IPS DF 4.7 (cell line): Measurements from ENCODE around the gene HLA-E.
A peak's percentile ranks its signal among the peaks of the same experiment; 100 is the strongest.
"Not testable (repeated sequence)": the region's sequence is repeated elsewhere in the genome, so short reads cannot be mapped to it uniquely, and the experiment has no call there.

Experiments
- DNase-seq: peaks from one replicate; pipeline ENCODE4 v3.0.0-alpha.2; 2013; ENCODE audit warnings: low spot score; ENCODE audit errors: extremely low read depth

HLA-E gene

DNA sequence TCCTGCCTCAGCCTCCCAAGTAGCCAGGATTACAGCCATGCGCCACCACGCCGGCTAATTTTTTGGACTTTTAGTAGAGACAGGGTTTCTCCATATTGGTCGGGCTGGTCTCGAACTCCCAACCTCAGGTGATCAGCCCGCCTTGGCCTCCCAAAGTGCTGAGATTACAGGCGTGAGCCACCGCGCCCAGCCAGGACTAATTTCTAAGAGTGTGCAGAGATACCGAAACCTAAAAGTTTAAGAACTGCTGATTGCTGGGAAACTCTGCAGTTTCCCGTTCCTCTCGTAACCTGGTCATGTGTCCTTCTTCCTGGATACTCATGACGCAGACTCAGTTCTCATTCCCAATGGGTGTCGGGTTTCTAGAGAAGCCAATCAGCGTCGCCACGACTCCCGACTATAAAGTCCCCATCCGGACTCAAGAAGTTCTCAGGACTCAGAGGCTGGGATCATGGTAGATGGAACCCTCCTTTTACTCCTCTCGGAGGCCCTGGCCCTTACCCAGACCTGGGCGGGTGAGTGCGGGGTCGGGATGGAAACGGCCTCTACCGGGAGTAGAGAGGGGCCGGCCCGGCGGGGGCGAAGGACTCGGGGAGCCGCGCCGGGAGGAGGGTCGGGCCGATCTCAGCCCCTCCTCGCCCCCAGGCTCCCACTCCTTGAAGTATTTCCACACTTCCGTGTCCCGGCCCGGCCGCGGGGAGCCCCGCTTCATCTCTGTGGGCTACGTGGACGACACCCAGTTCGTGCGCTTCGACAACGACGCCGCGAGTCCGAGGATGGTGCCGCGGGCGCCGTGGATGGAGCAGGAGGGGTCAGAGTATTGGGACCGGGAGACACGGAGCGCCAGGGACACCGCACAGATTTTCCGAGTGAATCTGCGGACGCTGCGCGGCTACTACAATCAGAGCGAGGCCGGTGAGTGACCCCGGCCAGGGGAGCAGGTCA is at the start of gene HLA-E:
TSS of gene HLA-E (plus strand) at position 429 of the 945 bp plus-strand sequence. CDS start at position 452, 23 bp downstream.
- peak; percentile 99 for DNase-seq

DNA sequence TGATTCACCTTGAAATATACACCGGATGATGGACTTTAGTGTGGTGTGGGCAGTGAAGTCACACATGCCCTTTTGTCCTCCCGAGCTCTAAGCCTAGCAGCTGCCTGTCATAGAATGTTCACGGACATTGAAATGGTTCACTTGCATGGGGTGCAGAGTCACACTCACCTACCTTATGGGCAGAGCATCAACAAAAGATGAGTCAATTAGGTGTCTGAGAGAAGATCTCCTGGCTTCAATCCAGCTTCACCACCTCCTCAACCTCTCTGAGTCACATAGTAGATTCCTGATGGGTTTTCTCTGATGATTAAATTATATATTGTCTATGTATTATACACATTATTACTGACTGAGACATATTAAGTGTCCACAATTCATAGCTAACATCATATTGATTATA is 48.1 kb upstream of the HLA-E start:
- DNase-seq: no peak

DNA sequence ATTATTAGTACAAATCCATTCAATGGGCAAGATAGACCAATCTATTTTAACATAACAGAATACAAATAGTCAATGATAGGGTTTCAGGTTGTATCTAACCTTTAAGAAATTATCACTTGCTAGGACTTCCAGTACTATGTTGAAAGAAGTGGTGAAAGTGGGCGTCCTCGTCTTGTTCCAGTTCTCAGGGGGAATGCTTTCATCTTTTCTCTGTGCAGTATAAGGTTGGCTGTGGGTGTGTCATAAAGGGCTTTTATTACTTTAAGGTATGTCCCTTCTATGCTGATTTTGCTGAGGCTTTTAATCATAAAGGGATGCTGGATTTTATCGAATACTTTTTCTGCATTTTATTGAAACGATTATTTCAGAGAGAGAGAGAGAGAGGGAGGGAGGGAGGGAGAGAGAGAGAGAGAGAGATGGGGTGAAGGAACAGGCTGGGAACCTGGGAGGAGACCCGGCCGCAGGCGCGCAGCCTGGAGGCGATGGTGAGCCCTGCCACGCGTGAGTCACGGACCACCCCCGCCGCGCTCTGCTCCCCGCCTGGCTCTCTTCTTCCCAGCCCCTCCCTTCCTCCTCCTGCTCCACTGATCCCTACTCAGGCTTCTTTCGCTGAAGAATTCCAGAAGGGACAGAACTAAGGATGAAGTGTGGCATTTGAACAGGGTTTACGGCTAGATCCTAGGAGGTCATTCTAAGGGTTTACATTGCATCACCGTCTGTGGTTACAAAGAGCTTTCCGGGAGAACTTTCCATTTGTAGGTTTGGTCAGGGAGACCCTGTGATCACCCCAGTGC is 45.5 kb upstream of the HLA-E start:
- no peak for DNase-seq

DNA sequence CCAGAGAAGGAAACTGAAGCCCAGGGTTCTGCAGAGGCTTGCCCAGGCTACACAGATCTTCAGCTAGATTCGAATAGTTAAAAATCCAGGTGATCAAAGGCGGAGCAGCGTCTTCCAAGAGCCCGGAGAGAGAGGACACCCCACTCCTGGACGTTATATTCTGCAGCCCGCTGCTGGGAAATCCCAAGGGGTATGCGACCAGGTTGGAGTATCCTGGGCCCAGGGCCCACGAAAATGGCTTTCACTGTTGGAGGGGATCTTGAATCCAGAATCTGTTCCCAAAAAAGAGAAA is 44.9 kb upstream of the HLA-E start:
- no peak for DNase-seq

DNA sequence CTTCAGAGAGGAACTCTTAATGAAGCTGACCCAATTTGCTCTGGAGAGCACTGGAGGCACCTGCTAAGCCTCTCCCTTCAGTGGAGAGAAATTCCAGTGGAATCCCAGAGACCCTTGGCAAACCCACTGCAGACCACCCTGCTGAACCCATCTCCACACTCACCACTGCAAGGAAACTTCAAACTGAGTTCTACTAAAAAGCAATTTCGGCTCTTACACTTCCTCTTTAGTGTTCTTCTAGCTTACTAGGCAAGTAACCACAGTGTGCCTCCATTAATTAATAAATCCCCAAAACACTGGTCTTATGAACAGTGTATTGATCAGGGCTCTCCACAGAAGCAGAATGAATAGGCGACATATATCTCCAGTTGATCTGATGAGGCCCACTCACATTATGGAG is 43.0 kb upstream of the HLA-E start:
- no peak for DNase-seq

DNA sequence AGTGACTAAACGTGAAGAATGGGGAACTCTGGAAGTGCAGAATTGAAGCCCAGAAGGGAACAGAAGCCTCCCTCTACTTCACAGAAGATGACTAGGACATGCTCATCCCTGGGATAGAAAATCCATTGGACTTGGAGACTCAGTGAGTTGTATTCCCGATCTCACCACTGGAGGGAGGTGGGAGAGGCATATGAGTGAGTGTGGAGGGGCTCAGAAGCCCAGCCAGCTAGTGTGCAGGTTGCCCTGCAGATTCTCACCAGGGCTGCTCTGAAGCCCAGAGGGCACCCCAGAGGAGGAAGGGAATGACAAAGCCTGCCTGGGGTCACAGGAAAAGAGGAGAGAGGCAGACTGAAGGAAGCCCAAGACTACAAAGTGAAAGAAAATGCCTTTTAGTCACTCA is 42.1 kb upstream of the HLA-E start:
- DNase-seq: peak; percentile 41

DNA sequence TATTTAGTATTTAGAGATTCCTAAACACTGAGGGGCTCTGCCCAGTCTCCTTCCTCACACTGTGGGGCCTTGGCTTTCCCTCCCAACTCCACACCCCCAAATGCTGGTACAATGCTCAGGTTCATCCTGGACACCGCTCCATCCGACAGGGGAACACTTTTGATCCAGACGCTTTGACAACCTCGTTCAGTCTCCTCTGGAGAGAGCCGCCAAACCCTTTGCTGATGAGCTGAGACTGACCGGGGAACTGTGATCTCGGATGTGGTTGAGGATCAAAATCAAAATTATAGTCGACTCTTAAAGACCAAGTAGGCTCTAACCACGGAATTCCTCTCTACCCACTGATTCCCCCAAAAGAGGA is 38.8 kb upstream of the HLA-E start:
- DNase-seq: no peak

DNA sequence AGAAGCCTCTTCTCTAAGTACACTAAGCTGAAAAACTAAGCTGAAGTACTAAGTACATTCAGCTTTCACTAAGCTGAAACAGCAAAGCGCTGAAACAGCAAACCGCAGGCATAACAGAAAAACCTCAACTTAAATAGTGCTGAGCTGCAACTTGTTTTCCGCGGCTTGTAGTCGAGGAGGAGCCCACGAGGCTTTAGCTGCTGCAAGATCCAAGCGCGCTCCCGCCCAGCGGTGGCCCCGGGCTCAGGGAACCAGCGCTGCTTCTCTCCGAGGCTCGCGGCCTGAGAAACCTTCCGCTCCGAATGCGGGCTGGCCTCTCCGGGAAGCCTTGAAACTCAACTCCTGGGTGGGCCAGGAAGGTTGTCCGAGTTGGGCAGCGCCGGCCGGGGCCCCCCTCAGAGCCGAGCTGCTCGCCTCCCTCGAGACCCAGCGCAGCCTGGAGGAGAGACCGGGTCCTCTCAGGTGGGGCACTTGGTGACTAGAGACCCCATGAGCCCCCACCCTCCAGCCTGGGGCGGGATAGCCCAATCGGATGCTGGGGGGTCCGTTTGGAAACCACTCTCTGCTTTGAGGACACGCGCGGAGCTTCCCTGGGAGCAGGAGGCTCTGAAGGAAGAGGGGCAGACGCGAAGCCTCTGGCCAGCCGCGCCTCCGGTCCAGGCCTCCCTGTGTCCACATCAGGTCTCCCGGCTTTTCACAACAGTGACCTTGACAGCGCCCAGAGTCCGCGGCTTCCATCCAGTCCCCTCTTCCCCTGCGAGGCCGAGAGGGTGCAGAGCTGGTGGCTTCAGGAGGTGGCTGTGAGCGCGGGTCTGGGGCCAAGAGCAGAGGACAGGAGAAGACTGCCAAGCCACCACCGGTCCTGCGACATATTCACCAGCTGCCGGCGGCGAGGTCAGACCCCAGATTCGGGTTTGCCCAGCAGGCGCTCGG is 38.1 kb upstream of the HLA-E start:
- no peak for DNase-seq

DNA sequence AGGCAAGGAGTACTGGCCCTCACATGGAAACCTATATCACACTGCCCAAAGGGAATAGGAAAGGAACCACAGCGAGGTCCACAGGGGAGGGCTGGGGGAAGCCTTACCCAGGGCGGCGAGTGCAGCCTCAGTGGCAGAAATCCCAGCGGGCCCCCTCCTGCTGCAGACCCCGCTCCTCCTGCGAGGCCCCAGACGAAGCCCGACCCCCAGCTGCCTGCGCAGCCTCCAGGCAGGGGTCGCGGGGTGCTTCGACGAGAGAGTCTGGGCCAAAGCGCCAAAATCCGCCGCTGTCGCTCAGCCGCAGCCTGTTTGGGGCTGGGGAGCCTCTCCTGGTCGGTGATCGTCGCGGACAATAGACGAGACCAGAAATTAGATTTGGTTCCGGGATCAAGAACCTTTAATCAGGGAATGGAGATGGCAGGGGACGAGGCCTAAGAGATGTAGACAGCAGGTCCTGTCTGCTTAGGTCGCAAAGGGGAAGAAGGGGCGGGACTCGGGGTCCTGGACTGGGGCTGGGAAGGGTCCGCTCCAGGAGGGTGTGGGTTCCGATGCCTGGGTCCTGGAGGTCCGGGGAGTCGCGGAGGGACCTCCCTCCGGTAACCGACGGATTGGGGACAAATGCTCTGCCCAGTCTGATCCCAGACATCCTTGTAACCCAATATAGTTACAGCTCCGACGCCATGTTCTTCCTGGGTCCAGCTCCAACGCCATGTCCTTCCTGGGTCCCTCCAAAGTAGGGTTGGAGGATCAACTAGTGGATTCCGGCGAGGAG is 36.4 kb upstream of the HLA-E start:
- DNase-seq: no peak

DNA sequence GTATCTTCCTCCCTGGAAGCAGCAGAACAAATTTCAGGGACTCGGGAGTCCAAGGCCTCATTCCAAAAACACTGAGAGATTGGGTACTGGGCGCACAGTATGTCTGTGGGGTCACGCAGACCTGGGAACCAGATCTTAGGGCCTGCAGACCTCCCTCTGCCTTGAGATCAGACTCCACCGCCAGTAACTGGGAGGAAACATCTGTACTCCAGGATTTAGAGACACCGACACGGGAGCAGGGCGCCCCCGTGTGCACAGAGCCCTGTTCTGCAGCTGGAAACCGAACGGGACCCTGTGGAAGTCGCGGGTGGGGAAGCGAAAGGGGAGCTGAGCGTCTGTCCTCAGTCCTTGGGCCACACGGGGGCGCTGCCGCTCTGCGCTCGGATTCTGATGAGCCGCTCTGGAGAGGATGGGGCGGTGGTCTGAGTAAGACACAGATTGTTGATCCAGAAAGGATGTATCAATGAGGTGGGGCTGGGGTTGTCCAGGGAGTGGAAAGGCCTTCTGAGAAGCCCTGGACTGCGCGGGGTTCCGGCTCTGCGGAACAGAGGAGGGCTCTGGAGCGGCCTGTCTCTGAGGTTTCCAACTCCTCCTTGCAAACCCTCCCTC is 35.7 kb upstream of the HLA-E start:
- peak; percentile 80 for DNase-seq

DNA sequence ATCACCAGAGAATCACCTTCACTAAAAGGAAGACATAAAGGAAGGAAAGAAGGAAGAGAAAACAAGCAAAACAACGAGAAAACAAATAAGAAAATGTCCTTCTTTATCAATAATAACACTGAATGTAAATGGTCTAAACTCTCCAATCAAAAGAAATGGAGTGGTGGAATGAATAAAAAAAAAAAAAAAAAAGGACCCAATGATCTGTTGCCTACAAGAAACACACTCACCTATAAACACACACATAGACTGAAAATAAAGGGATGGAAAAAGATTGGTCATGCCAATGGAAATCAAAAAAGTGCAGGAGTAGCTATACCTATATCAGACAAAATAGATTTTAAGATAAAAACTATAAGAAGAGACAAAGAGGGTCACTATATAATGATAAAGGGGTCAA is 30.2 kb upstream of the HLA-E start:
- DNase-seq: no peak

DNA sequence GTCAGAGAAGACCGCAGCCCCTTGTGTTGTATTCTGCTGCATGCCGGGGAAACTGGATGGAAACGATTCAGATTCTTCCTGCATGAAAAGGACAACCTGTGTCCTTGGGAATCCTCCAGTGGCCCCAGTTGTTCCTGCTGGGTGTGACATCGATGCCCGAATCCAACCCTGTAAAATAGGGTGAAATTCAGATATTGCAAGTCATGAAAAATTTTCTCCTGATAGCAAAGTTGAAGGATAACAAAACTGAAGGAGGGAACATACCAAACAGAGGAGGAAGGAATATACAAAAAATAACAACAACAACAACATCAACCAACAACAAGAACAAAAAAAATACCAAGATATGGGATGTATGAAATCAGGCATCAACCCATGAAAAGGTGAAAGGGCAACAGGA is 28.3 kb upstream of the HLA-E start:
- DNase-seq: no peak

DNA sequence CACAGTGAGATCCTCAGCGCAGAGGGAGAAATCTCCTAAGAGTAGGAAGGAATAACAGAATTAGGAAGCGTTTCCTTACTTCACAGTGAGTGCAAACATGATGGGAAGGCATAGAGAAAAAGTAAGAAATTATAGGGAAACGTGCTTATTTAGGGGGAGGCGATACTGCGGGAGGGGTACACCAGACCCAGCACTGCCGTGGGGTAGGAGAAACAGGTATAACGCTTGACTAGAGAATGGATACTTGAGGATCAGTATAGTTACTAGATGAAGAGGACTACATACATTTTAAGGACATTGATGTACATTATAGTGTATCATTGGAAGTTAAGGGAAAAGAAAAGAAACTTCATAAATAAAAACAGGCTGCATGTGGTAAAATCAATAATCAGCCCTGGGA is 26.8 kb upstream of the HLA-E start:
- no peak for DNase-seq

DNA sequence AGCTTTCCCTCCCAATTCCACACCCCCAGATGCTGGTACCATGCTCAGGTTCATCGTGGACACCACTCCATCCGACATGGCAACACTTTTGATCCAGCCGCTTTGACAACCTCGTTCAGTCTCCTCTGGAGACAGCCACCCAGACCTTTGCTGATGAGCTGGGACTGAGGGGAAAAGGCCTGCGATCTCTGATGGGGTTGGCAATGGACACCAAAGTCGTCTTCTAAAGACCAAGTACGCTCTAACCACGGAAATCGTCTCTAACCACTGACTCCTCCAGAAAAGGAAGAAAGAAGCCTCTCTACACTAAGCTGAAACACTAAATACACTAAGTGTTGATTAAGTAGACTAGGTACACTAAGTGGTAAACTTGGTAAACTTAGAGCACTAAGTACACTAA is 26.1 kb upstream of the HLA-E start:
- DNase-seq: no peak

DNA sequence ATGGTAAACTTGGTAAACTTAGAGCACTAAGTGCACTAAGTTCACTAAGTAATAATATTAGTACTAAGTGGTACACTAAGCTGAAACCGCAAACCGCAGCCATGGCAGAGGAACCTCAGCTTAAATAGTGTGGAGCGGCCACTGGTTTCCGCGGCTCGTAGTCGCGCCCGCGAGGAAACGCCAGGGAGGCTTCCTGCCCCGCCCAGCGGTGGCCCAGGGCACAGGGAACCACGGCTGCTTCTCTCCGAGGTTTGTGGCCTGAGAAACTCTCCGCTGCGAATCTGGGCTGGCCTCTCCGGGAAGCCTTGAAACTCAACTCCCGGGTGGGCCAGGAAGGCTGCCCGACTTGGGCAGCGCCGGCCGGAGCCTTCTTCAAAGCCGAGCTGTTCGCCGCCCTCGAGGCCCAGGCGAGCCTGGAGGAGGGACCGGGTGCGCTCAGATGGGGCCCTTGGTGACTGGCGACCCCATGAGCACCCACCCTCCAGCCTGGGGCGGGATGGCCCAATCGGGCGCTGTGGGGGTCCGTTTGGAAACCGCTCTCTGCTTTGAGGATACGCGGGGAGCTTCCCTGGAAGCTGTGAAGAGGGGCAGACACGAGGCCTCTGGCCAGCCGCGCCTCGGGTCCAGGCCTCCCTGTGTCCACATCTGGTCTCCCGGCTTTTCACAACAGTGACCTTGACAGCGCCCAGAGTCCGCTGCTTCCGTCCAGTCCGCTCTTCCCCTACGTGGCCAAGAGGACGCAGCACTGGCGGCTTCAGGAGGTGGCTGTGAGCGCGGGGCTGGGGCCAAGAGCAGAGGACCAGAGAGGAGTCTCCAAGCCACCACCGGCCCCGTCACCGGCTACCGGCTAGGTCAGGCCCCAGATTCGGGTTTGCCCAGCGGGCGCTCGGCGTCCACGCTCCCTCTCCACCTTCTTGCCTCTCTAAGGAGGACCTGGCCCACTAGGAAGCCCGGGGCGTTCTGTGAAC is 25.4 kb upstream of the HLA-E start:
- no peak for DNase-seq

DNA sequence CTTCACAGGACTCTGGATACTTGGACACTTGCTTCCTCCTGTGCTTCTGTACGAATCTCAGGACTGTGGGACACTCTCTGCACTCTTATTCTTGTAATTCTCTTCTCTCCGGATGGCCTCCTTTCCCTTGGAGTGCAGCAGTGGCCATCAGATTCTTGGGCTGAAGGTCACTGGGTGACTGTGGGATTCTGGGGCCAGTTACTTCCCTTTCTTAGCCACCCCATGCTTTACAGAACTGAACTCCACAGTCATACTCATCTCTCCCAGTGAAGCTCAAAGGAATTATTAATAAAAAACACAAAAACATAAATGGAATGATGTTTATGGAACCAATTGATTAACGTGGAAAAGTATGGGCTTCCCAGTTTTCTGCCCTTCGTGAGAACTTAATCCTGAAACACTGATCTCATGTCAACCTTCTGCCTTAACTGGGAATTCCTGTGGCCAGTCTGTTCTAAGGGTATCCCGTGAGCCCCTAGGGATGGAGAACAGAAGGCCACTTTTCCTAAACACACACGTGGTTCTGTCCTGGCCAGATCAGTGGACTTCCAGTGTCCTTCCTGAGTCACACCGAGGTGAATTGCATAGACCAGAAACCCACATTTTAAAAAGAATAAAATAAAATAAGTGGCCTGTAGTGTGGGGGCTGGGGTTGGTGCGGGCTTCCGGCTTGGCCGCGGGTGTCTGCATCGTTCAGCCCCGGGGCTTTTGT is 23.6 kb upstream of the HLA-E start:
- DNase-seq: no peak

DNA sequence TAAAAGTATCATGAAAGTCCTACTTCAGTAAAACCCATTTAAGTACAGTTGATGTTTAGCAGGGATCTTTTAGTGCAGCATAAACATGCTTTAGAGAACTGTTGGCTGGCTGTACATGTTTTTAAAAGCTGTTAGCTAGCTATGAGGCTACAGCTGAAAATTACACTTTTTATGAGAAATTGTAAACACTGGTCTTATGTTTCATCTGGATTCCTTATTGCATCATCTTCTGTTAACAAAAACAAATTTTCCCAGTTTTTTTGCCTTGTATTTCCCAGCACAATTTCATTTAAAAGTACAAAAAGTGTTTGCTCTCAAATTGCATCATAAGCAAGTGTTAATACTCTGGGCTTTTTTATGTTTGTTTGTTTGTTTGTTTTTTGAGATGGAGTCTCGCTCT is 18.3 kb upstream of the HLA-E start:
- DNase-seq: no peak

DNA sequence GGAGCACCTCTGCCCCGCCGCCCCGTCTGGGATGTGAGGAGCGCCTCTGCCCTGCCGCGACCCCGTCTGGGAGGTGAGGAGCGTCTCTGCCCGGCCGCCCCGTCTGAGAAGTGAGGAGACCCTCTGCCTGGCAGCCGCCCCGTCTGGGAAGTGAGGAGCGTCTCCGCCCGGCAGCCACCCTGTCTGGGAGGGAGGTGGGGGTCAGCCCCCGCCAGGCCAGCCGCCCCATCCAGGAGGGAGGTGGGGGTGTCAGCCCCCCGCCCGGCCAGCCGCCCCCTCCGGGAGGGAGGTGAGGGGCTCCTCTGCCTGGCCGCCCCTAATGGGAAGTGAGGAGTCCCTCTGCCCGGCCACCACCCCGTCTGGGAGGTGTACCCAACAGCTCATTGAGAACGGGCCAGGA is 14.2 kb upstream of the HLA-E start:
- DNase-seq: not testable (repeated sequence)
